ENCODE data around the gene PCDHGA4. TPM values are rescaled to one million over a fixed set of nuclear protein-coding genes. Genes with fewer than 3 reads are reported as not detected.
"Not testable (repeated sequence)": the region's sequence is repeated elsewhere in the genome, so short reads cannot be mapped to it uniquely, and the experiment has no call there.

PCDHGA4 gene
- total RNA-seq, 4 donors from 2014 or later, result 2.7 to 4.0 (median 3.5) TPM

DNA sequence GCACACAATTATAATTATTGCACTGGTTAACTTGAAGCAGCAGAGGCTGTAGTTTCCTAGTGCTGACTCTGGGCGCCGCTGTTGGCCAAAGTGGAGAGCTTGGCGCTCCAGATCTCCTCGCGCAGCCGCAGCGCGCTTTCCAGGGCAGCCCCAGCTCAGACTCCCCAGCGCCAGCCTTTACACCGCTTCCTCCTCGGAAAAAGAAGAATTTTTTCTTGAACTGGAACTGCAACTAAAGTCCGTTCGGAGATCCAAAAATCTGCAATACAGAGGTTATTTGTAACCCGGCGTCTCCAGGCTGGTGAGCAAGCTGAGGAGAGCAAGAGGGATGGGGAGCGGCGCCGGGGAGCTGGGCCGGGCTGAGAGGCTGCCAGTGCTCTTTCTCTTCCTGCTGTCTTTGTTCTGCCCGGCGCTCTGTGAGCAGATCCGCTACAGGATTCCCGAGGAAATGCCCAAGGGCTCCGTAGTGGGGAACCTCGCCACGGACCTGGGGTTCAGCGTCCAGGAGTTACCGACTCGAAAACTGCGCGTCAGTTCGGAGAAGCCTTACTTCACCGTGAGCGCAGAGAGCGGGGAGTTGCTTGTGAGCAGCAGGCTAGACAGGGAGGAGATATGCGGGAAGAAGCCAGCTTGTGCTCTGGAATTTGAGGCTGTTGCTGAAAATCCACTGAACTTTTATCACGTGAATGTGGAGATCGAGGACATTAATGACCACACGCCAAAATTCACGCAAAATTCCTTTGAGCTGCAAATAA, 32.9 kb downstream of the PCDHGA4 start, which contains the start of gene PCDHGB4:
Gene PCDHGB4, plus strand, starts transcription at position 142 of the 755 bp plus-strand sequence. Its CDS starts 187 bp downstream, at position 329.
- TF ChIP-seq, protein P1, sequence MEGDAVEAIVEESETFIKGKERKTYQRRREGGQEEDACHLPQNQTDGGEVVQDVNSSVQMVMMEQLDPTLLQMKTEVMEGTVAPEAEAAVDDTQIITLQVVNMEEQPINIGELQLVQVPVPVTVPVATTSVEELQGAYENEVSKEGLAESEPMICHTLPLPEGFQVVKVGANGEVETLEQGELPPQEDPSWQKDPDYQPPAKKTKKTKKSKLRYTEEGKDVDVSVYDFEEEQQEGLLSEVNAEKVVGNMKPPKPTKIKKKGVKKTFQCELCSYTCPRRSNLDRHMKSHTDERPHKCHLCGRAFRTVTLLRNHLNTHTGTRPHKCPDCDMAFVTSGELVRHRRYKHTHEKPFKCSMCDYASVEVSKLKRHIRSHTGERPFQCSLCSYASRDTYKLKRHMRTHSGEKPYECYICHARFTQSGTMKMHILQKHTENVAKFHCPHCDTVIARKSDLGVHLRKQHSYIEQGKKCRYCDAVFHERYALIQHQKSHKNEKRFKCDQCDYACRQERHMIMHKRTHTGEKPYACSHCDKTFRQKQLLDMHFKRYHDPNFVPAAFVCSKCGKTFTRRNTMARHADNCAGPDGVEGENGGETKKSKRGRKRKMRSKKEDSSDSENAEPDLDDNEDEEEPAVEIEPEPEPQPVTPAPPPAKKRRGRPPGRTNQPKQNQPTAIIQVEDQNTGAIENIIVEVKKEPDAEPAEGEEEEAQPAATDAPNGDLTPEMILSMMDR (IDR thresholded peaks at IDR 0.05; ENCODE audit: low read depth), result not testable (repeated sequence)

DNA sequence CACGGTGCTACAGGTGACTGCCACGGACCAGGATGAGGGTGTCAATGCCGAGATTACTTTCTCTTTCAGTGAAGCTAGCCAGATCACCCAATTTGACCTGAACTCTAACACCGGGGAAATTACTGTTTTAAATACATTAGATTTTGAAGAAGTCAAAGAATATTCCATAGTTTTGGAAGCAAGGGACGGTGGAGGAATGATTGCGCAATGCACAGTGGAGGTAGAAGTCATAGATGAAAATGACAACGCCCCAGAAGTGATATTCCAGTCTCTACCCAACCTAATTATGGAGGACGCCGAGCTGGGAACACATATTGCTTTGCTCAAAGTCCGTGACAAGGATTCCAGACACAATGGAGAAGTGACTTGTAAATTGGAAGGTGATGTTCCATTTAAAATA, 33.8 kb downstream of the PCDHGA4 start:
- TF ChIP-seq, protein P1 (IDR thresholded peaks at IDR 0.05; ENCODE audit: low read depth), result no peak

DNA sequence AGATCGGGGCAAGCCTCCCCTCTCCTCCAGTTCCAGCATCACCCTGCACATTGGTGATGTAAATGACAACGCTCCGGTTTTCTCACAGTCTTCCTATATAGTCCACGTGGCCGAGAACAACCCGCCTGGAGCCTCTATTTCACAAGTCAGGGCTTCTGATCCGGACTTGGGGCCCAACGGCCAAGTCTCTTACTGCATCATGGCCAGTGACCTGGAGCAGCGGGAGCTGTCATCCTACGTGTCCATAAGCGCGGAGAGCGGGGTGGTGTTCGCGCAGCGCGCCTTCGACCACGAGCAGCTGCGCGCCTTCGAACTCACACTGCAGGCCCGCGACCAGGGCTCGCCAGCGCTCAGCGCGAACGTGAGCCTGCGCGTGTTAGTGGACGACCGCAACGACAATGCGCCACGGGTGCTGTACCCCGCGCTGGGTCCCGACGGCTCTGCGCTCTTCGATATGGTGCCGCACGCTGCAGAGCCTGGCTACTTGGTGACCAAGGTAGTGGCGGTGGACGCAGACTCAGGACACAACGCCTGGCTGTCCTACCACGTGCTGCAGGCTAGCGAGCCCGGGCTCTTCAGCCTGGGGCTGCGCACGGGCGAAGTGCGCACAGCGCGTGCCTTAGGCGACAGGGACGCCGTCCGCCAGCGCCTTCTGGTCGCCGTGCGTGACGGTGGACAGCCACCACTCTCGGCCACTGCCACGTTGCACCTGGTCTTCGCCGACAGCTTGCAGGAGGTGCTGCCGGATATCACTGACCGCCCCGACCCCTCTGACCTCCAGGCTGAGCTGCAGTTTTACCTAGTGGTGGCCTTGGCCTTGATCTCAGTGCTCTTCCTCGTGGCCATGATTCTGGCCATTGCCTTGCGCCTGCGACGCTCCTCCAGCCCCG, 34.6 kb downstream of the PCDHGA4 start:
- TF ChIP-seq, protein P1 (IDR thresholded peaks at IDR 0.05; ENCODE audit: low read depth), result no peak

DNA sequence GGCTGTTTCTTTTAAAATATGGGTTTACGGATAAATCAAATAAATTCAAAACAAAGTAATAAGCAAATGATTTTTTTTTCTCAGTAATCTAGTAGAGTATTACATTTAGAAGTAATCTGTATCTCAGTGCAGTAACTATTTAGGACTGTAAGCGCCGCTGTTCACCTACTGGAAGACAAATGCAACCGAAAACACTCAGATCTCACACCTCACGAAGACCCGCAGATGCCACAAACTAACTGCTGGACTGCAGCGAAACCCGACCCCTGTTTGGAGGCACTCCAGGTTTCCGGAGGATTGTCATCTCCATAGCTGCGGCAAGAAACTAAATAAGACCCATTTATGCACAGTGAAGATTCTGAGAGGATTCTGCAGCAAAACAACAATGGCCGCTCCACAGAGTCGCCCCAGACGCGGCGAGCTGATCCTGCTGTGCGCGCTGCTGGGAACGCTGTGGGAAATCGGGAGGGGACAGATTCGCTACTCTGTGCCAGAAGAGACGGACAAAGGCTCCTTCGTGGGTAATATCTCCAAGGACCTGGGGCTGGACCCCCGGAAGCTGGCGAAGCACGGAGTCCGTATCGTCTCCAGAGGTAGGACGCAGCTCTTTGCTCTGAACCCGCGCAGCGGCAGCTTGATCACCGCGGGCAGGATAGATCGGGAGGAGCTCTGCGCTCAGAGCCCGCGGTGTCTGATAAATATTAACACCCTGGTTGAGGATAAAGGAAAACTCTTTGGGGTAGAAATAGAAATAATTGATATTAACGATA, 37.8 kb downstream of the PCDHGA4 start, which contains the start of gene PCDHGA8:
Gene PCDHGA8, plus strand, starts transcription at position 205 of the 770 bp plus-strand sequence. Its CDS starts 181 bp downstream, at position 386.
- TF ChIP-seq, protein P1 (IDR thresholded peaks at IDR 0.05; ENCODE audit: low read depth), result no peak

DNA sequence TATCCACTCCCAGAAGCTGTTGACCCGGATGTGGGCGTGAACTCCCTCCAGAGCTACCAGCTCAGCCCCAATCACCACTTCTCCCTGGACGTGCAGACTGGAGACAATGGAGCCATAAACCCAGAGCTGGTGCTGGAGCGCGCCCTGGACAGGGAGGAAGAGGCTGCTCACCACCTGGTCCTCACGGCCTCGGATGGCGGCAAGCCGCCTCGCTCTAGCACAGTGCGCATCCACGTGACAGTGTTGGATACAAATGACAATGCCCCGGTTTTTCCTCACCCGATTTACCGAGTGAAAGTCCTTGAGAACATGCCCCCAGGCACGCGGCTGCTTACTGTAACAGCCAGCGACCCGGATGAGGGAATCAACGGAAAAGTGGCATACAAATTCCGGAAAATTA, 38.4 kb downstream of the PCDHGA4 start:
- TF ChIP-seq, protein P1 (IDR thresholded peaks at IDR 0.05; ENCODE audit: low read depth), result no peak

DNA sequence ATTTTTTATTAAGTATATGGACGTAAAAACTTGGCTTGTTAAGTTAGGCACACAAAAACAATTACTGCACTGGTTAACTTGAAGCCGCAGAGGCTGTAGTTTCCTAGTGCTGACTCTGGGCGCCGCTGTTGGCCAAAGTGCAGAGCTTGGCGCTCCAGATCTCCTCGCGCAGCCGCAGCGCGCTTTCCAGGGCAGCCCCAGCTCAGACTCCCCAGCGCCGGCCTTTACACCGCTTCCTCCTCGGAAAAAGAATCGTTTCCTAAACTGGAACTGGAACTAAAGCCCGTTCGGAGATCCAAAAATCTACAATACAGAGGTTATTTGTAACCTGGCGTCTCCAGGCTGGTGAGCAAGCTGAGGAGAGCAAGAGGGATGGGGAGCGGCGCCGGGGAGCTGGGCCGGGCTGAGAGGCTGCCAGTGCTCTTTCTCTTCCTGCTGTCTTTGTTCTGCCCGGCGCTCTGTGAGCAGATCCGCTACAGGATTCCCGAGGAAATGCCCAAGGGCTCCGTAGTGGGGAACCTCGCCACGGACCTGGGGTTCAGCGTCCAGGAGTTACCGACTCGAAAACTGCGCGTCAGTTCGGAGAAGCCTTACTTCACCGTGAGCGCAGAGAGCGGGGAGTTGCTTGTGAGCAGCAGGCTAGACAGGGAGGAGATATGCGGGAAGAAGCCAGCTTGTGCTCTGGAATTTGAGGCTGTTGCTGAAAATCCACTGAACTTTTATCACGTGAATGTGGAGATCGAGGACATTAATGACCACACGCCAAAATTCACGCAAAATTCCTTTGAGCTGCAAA, 43.1 kb downstream of the PCDHGA4 start, which contains the start of gene PCDHGB5:
Gene PCDHGB5, plus strand, starts transcription at position 192 of the 796 bp plus-strand sequence. Its CDS starts 181 bp downstream, at position 373.
- TF ChIP-seq, protein P1 (IDR thresholded peaks at IDR 0.05; ENCODE audit: low read depth), result not testable (repeated sequence)
